Measurements from ENCODE around the gene CAPN2. TPM values are rescaled to one million over a fixed set of nuclear protein-coding genes. Genes with fewer than 3 reads are reported as not detected.

CAPN2 gene
- total RNA-seq: 138 and 149 TPM in 2 replicates

GRCh38 chr1:223712194-223712849, at the start of gene CAPN2:
Gene CAPN2 (plus strand): TSS chr1:223712539. CDS start chr1:223712641, 102 bp downstream.

DNA sequence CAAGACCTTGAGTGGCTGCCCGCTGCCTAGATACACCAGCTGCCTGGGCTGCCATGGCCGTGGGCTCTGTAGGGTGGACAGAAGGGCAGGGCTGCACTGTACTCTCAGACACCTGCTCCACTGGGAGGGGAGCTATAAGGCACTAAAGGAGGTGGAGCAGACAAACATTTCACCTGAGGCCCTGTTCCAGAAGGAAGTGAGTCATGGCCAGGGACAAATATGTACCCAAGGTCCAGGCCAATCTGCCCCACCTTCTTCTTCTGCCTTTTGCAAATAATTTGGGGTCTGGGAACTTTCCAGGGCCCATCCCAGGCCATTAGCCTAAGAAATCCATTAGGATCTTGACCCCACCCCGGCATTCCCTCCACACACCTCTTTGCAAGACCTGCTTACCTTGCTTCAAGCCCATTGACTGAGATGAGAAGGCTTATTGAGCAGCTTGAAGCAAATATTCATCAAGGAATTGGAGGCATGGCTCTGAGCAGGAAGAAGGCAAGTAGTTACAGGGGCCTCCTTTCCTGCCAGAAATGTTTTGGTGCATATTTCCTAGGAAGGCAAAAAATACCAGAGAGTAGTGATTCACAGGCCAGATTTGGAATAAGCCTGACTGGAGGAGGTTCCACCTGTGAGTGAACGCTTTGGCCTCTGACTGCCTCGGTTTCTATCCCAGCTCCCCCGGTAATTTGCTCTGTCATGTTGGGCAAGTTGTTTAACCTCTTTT, 46.6 kb upstream of the CAPN2 start, which contains the start of gene CAPN8:
Gene CAPN8 (minus strand): TSS at position 110 of the 721 bp plus-strand sequence. CDS start 55 bp downstream, at position 55.

Other genes with a start within 250 kb of the CAPN2 start
- not detected in 2 replicates for gene CAPN8, start 46.8 kb upstream of the CAPN2 start, total RNA-seq
- gene TP53BP2, start 133.4 kb downstream of the CAPN2 start, total RNA-seq: 25.5 and 26.2 TPM in 2 replicates